Lower leg skin (tissue), 3 donors: ENCODE data around the gene TAF7.
"Not testable (repeated sequence)": the region's sequence is repeated elsewhere in the genome, so short reads cannot be mapped to it uniquely, and the experiment has no call there.

ENCODE experiments used
- POLR2A ChIP-seq, 2 donors: fragments of 450-650 bp; IDR thresholded peaks; one replicate each; pipeline ENCODE4 v1.6.1; 2016 to 2017; ENCODE audit warnings: antibody characterized with exemption in 2 of 2, mild to moderate bottlenecking in 1 of 2, moderate library complexity in 1 of 2
- TF ChIP-seq, protein P1 (sequence below), 3 donors: fragments of 450-650 bp; IDR thresholded peaks; one replicate each; pipeline ENCODE4 v1.5.1; 2016; ENCODE audit warnings: antibody characterized with exemption in 3 of 3, mild to moderate bottlenecking in 3 of 3, moderate library complexity in 2 of 3

DNA sequence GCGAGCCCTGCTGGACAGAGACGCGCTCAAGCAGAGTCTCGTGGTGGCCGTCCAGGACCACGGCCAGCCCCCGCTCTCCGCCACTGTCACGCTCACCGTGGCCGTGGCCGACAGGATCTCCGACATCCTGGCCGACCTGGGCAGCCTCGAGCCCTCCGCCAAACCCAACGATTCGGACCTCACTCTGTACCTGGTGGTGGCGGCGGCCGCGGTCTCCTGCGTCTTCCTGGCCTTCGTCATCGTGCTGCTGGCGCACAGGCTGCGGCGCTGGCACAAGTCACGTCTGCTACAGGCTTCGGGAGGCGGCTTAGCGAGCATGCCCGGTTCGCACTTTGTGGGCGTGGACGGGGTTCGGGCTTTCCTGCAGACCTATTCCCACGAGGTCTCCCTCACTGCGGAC, 12.0 kb upstream of the TAF7 start:
- TF ChIP-seq, protein P1, sequence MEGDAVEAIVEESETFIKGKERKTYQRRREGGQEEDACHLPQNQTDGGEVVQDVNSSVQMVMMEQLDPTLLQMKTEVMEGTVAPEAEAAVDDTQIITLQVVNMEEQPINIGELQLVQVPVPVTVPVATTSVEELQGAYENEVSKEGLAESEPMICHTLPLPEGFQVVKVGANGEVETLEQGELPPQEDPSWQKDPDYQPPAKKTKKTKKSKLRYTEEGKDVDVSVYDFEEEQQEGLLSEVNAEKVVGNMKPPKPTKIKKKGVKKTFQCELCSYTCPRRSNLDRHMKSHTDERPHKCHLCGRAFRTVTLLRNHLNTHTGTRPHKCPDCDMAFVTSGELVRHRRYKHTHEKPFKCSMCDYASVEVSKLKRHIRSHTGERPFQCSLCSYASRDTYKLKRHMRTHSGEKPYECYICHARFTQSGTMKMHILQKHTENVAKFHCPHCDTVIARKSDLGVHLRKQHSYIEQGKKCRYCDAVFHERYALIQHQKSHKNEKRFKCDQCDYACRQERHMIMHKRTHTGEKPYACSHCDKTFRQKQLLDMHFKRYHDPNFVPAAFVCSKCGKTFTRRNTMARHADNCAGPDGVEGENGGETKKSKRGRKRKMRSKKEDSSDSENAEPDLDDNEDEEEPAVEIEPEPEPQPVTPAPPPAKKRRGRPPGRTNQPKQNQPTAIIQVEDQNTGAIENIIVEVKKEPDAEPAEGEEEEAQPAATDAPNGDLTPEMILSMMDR (IDR thresholded peaks at IDR 0.05), result not testable (repeated sequence)
- not testable (repeated sequence) for TF ChIP-seq POLR2A (IDR thresholded peaks at IDR 0.05)
